ENCODE data around the gene NUMA1. TPM values are rescaled to one million over a fixed set of nuclear protein-coding genes. Genes with fewer than 3 reads are reported as not detected.

NUMA1 gene
- total and polyA plus RNA-seq, 9 of the 15 experiments (the other 6 are each of a cell fraction or from before 2014, with no cell fraction given), result 4.1 to 104 (median 51.2) TPM

- Histone ChIP-seq H3K27me3 (ENCODE audit: control insufficient read depth in 2 of 2, insufficient read depth in 2 of 2, low read length in 2 of 2) (no peaks in the 10 kb centered on the region), H3K27ac (ENCODE audit: extremely low read depth, low read depth, low read length) (no peak overlapping the region), H3K4me2 (ENCODE audit: insufficient read depth, low read length) (peak overlapping the region; percentile 36; the same call in 1 of the 2 replicates), H3K9me1 (ENCODE audit: control insufficient read depth, insufficient read depth, low read length) (no peaks in the 10 kb centered on the region), H3K79me2 (ENCODE audit: control insufficient read depth, insufficient read depth, low read length) (no peaks in the 10 kb centered on the region), H3K36me3 (ENCODE audit: control insufficient read depth, insufficient read depth, low read length) (no peaks in the 10 kb centered on the region), H2AFZ (ENCODE audit: low read depth, low read length) (no peak overlapping the region), H3K9ac (ENCODE audit: insufficient read depth in 1 of 2, low read depth in 2 of 2, low read length in 2 of 2) (no peak overlapping the region), H3K9me3 (replicated peaks; ENCODE audit: control insufficient read depth, insufficient read depth, low read depth, low read length) (no peaks in the 10 kb centered on the region; the same call in 1 of the 2 replicates), H3K4me1 (replicated peaks in 1 of 2; ENCODE audit: control insufficient read depth in 2 of 2, insufficient read depth in 2 of 2, low read length in 2 of 2) (peaks cover 23 to 26% of the 10 kb centered on the region in 2 experiments), H4K20me1 (replicated peaks; ENCODE audit: control insufficient read depth, insufficient read depth, low read length) (no peaks in the 10 kb centered on the region), H3K4me3 (no peak overlapping the region)
- in situ Hi-C loops (cut with MboI), result no loop called here
- POLR2A ChIA-PET, result interaction anchor here (1.5 to 1.6 kb wide), 2 partner anchors 10 to 13 kb away, joined by 4 to 5 read pairs; partner anchors contain the start of gene ANAPC15
- intact Hi-C loops (cut with micrococcal nuclease), result no loop called here
- WGBS (ENCODE audit: insufficient coverage, low coverage, missing lambda C conversion rate), result 0% methylated on average over 3 of the region's 3 CpGs
- FAIRE-seq (no peak), DNase-seq (ENCODE audit: extremely low read depth in 1 of 4, low spot score in 3 of 4) (no peak), ATAC-seq (peak; percentile 18; the same call in 1 of the 3 replicates)
- CTCF ChIA-PET (ENCODE audit: low intra/inter-chr PET ratio), result no interaction called here
- no TSS peak for BruUV-seq (replicated peaks)
- TF ChIP-seq CTBP1 (IDR thresholded peaks at IDR 0.05; ENCODE audit: borderline replicate concordance) (peak; percentile 17; the same call in 1 of the 2 replicates), PBX2 (CRISPR knock-in tag; IDR thresholded peaks at IDR 0.05; ENCODE audit: low read depth) (peak; percentile 84), PBX2 (tag; conservative IDR thresholded peaks at IDR 0.05; ENCODE audit: low read depth) (peak; percentile 95), MTA2 (IDR thresholded peaks at IDR 0.05; ENCODE audit: low read depth) (no peak), GABPA (tag; conservative IDR thresholded peaks at IDR 0.05; ENCODE audit: low read depth) (no peak), ZFX (CRISPR knock-in tag; IDR thresholded peaks at IDR 0.05) (no peak), HMGXB4 (CRISPR knock-in tag; IDR thresholded peaks at IDR 0.05) (no peak), XRCC5 (IDR thresholded peaks at IDR 0.05; ENCODE audit: low read depth, low read length) (no peak), ZNF76 (CRISPR knock-in tag; IDR thresholded peaks at IDR 0.05; ENCODE audit: borderline replicate concordance) (no peak), ELK3 (CRISPR knock-in tag; IDR thresholded peaks at IDR 0.05) (no peak), GATAD2B (IDR thresholded peaks at IDR 0.05; ENCODE audit: borderline replicate concordance) (no peak), ZKSCAN1 (IDR thresholded peaks at IDR 0.05; ENCODE audit: low read depth, low read length) (no peak), KDM5B (IDR thresholded peaks at IDR 0.05; ENCODE audit: insufficient replicate concordance, low read depth, low read length) (no peak), EWSR1 (IDR thresholded peaks at IDR 0.05; ENCODE audit: borderline replicate concordance, low read depth, partially characterized antibody) (no peak), NR2C2 (CRISPR knock-in tag; IDR thresholded peaks at IDR 0.05) (no peak), NR2C2 (tag; IDR thresholded peaks at IDR 0.05) (0 out of 2 replicates have a peak, but pooled peaks have one; percentile 46), ETV1 (tag; conservative IDR thresholded peaks at IDR 0.05; ENCODE audit: low read depth) (peak; percentile 48), ZNF316 (IDR thresholded peaks at IDR 0.05) (peak; percentile 30; the same call in 1 of the 2 replicates), ZNF133 (CRISPR knock-in tag; IDR thresholded peaks at IDR 0.05) (no peak)
Observed at GRCh38 chr11:72123117-72123653, 42.8 kb upstream of the NUMA1 start.

Data from K562 (cell line).